K562 treated with DMSO at 1 percent for 48 hours (cell line): ENCODE results near the gene CERKL. TPM values are rescaled to one million over a fixed set of nuclear protein-coding genes. Genes with fewer than 3 reads are reported as not detected.

ENCODE experiments used
- total RNA-seq: library from RNA; unstranded; fragments of 300-600 nt; gene quantifications from 2 replicates; pipeline ENCODE4 v1.2.3, GENCODE V29; 2022; ENCODE audit warnings: low replicate concordance; ENCODE audit errors: extremely low read depth

CERKL gene, protein sequence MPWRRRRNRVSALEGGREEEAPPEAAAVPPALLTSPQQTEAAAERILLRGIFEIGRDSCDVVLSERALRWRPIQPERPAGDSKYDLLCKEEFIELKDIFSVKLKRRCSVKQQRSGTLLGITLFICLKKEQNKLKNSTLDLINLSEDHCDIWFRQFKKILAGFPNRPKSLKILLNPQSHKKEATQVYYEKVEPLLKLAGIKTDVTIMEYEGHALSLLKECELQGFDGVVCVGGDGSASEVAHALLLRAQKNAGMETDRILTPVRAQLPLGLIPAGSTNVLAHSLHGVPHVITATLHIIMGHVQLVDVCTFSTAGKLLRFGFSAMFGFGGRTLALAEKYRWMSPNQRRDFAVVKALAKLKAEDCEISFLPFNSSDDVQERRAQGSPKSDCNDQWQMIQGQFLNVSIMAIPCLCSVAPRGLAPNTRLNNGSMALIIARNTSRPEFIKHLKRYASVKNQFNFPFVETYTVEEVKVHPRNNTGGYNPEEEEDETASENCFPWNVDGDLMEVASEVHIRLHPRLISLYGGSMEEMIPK
- total RNA-seq, result not detected in 2 replicates

DNA sequence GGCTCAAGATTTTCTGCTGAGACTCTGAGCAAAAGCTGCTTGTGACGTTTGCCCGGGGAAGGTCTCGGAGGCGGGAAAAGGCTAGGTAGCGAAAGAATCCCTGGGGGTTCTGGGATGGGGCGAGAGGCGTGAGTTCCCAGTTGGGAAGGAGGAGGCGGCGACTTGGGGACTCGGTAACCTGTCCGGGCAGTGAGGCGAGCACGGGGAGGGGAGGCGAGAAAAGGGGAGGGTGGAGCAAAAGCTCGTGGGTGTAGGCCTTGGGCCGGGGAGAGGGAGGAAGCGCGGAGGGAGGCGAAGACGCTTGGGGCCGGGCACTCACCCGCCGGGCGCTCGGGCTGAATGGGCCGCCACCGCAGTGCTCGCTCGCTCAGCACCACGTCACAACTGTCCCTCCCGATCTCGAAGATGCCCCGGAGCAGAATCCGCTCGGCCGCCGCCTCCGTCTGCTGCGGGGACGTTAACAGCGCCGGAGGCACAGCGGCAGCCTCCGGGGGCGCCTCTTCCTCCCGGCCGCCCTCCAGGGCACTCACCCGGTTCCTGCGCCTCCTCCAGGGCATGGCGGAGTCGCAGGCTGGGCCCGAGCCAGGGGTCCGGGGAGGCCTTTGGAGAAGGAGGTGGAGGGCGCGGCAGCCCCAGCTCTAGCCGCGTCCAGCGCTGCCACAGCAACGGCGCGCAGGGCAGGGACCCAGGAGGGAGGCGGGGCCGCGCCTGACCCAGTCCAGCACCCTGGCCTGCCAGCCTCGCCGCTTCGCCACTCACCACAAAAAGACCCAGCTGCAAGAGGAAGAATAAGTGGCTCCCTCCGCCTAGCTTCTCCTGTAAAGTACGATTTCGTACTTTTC lies at the start of gene CERKL:
Gene CERKL (minus strand): TSS at position 656 of the 842 bp plus-strand sequence. CDS start 99 bp downstream, at position 557.

DNA sequence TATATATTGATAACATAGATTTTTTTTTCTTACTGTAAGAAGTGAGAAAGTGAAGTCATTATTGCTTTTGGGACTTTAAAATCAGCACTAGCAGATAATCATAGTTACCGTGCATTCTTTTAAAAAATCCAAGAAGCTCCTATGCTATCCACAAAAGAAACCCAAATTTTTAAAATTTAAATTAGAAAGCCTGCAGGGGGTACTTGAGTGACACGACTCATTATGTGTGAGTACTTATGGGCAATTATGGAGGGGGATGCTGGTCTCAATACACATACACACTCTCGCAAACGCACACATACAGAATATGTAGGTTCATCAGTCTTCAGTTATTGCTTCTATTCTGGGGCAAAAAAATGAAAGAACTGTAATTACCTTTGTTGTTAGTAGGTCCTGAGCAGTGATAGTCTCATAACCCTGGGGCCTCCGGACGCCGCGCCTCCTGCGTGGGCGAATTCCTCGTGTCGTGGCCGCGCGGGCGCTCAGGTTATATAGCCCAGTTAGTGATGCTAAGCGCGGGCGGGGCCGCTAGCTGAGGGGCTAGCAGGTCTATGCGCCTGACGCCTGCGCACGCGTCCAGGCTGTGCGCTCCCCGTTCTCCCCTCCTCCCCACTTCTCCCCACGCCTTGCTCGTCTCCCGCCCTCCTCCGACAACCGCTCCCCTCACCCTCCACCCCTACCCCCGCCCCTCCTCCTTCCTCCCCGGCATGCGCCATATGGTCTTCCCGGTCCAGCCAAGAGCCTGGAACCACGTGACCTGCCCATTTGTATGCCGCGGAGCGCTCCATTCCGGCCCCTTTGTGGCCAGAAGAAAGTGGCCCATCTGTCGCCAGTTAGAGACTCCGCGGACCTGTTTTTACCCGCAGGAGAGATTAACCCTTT lies 23.4 kb upstream of the CERKL start, which contains the start of gene NEUROD1:
Gene NEUROD1 (minus strand): TSS at position 463 of the 882 bp plus-strand sequence. CDS start 1,657 bp downstream, outside the sequence.

Other genes with a start within 250 kb of the CERKL start
- not detected in 2 replicates for gene ITGA4, start 199.7 kb downstream of the CERKL start, total RNA-seq
- gene NEUROD1, start 23.4 kb upstream of the CERKL start, total RNA-seq, result not detected in 2 replicates
- not detected in 2 replicates for gene ITPRID2, start 234.6 kb upstream of the CERKL start, total RNA-seq